A204.1 (cell line): Measurements from ENCODE around the gene RAD51B.

Experiments
- FAIRE-seq: peaks from 2 replicates; lab custom pipeline; 2012; peaks lifted over from hg19 to GRCh38; lab: Jason Lieb, UNC

RAD51B gene

GRCh38 chr14:68536018-68536410 is 716.4 kb downstream of the RAD51B start:
- no peak for FAIRE-seq

- no peak for FAIRE-seq
Measured at GRCh38 chr14:68538639-68539038, 719.1 kb downstream of the RAD51B start.

GRCh38 chr14:68539241-68539737 is 719.7 kb downstream of the RAD51B start:
- no peak for FAIRE-seq

GRCh38 chr14:68539789-68540188 is 720.2 kb downstream of the RAD51B start:
- no peak for FAIRE-seq

GRCh38 chr14:68541178-68541896 is 721.8 kb downstream of the RAD51B start:
- no peak for FAIRE-seq

GRCh38 chr14:68542346-68542745 is 722.8 kb downstream of the RAD51B start:
- FAIRE-seq, result no peak

- no peak for FAIRE-seq
Measured at GRCh38 chr14:68543516-68543915, 723.9 kb downstream of the RAD51B start.

- no peak for FAIRE-seq
Measured at GRCh38 chr14:68544081-68544892, 724.7 kb downstream of the RAD51B start.

GRCh38 chr14:68546839-68547238 is 727.3 kb downstream of the RAD51B start:
- no peak for FAIRE-seq

GRCh38 chr14:68547305-68548193 is 728.0 kb downstream of the RAD51B start:
- no peak for FAIRE-seq

- FAIRE-seq, result no peak
Measured at GRCh38 chr14:68548194-68549076, 728.9 kb downstream of the RAD51B start.

GRCh38 chr14:68550338-68550715 is 730.7 kb downstream of the RAD51B start:
- FAIRE-seq, result no peak

- FAIRE-seq, result no peak
Measured at GRCh38 chr14:68551045-68551683, 731.6 kb downstream of the RAD51B start.

GRCh38 chr14:68552075-68552474 is 732.5 kb downstream of the RAD51B start:
- no peak for FAIRE-seq

- FAIRE-seq, result no peak
Measured at GRCh38 chr14:68552602-68553001, 733.0 kb downstream of the RAD51B start.

GRCh38 chr14:68553311-68553710 is 733.7 kb downstream of the RAD51B start:
- FAIRE-seq, result no peak

GRCh38 chr14:68554231-68554630 is 734.7 kb downstream of the RAD51B start:
- no peak for FAIRE-seq

- no peak for FAIRE-seq
Measured at GRCh38 chr14:68556253-68556652, 736.7 kb downstream of the RAD51B start.

- FAIRE-seq, result no peak
Measured at GRCh38 chr14:68557648-68558047, 738.1 kb downstream of the RAD51B start.

- no peak for FAIRE-seq
Measured at GRCh38 chr14:68558096-68558495, 738.5 kb downstream of the RAD51B start.

- no peak for FAIRE-seq
Measured at GRCh38 chr14:68559949-68560348, 740.4 kb downstream of the RAD51B start.
